MCF 10A (cell line): ENCODE results near the gene C1QTNF12. TPM values are rescaled to one million over a fixed set of nuclear protein-coding genes. Genes with fewer than 3 reads are reported as not detected.
A peak's percentile ranks its signal among the peaks of the same experiment; 100 is the strongest.

Experiments used
- BruUV-seq: library from RNA; stranded (reverse); fragments of 400-500 nt; replicated peaks from 2 replicates; lab custom pipeline; 2021; lab: Mats Ljungman, UMichigan
- CTCF ChIA-PET: fragments of 300-600 bp; sonication (Branson Sonifier 250); formaldehyde crosslinking; extraction: SDS; loops from one replicate; lab custom pipeline; 2021; ENCODE audit warnings: antibody characterized with exemption, inconsistent platforms; lab: Yijun Ruan, JAX
- POLR2A ChIA-PET: fragments of 300-600, 350-650 bp; sonication (Branson Sonifier 250); formaldehyde crosslinking; extraction: SDS; loops from one replicate; lab custom pipeline; 2020; ENCODE audit warnings: antibody characterized with exemption, inconsistent platforms; lab: Yijun Ruan, JAX
- DNase-seq: peaks from one replicate; pipeline ENCODE4 v3.0.0-alpha.2; 2018; ENCODE audit not compliant: unreplicated experiment
- H3K27ac Mint-ChIP-seq: one replicate; pipeline ENCODE4 v1.8.0; 2022; ENCODE audit warnings: mild to moderate bottlenecking, low read depth, mixed read lengths; ENCODE audit not compliant: unreplicated experiment
- H3K27me3 Mint-ChIP-seq: one replicate; pipeline ENCODE4 v1.8.0; 2022; ENCODE audit warnings: mixed read lengths; ENCODE audit not compliant: insufficient read depth, unreplicated experiment
- H3K36me3 Mint-ChIP-seq: one replicate; pipeline ENCODE4 v1.8.0; 2022; ENCODE audit warnings: mild to moderate bottlenecking, moderate library complexity, mixed read lengths; ENCODE audit not compliant: insufficient read depth, unreplicated experiment
- H3K4me1 Mint-ChIP-seq: one replicate; pipeline ENCODE4 v1.8.0; 2022; ENCODE audit warnings: mixed read lengths; ENCODE audit not compliant: insufficient read depth, unreplicated experiment
- H3K4me3 Mint-ChIP-seq: one replicate; pipeline ENCODE4 v1.8.0; 2022; ENCODE audit warnings: mild to moderate bottlenecking, moderate library complexity, mixed read lengths; ENCODE audit not compliant: unreplicated experiment
- H3K9me3 Mint-ChIP-seq: one replicate; pipeline ENCODE4 v1.8.0; 2022; ENCODE audit warnings: mixed read lengths; ENCODE audit not compliant: unreplicated experiment
- CTCF ChIP-seq: fragments of 200-600 bp; IDR thresholded peaks from one replicate; pipeline ENCODE4 v1.8.0; 2022; ENCODE audit warnings: antibody characterized with exemption, mild to moderate bottlenecking; ENCODE audit not compliant: unreplicated experiment
- intact Hi-C: fragments of 100-400 bp; cut with micrococcal nuclease; formaldehyde crosslinking; loops from 2 replicates; pipeline ENCODE4 v1.14.1; 2022
- total RNA-seq: library from RNA; stranded (reverse); gene quantifications from 2 replicates; pipeline ENCODE4 v1.2.3, GENCODE V29; 2022

Gene C1QTNF12
- total RNA-seq, 1 experiment from 2014 or later: 1.5 TPM

- peaks cover 8% of the 10 kb centered on the region for H3K4me1 Mint-ChIP-seq
- H3K27me3 Mint-ChIP-seq: no peaks in the 10 kb centered on the region
- H3K27ac Mint-ChIP-seq: peak within 1 kb of the TSS; percentile 85
- BruUV-seq: no TSS peak
- H3K36me3 Mint-ChIP-seq: peaks cover 10% of the 10 kb centered on the region
- peak within 1 kb of the TSS; percentile 88 for H3K4me3 Mint-ChIP-seq
- CTCF ChIA-PET: interaction anchor here (0.6 to 1.5 kb wide), 8 partner anchors 19 to 215 kb away, joined by 3 to 8 read pairs (median 3); no protein-coding TSS in a partner anchor
- no peak for TF ChIP-seq CTCF
- peak; percentile 95 for DNase-seq
- intact Hi-C loops: loop anchor here (2.0 to 5.0 kb wide), 2 partner anchors 61 to 109 kb away; no protein-coding TSS in a partner anchor
- no peaks in the 10 kb centered on the region for H3K9me3 Mint-ChIP-seq
- POLR2A ChIA-PET: interaction anchor here (0.6 to 2.0 kb wide), 23 partner anchors 8 to 231 kb away, joined by 3 to 9 read pairs (median 4); partner anchors contain the start of genes C1orf159, CCNL2 and ISG15
Observed at GRCh38 chr1:1231400-1232207, 14.9 kb downstream of the C1QTNF12 start, which contains the start of gene SDF4. Gene SDF4 (minus strand): TSS chr1:1232001. CDS start chr1:1228772, 3,229 bp downstream.

- H3K27me3 Mint-ChIP-seq: no peaks in the 10 kb centered on the region
- peaks cover 8% of the 10 kb centered on the region for H3K4me1 Mint-ChIP-seq
- intact Hi-C loops: loop anchor here (2.0 to 5.0 kb wide), 2 partner anchors 61 to 108 kb away; no protein-coding TSS in a partner anchor
- POLR2A ChIA-PET: interaction anchor here (0.6 to 2.0 kb wide), 20 partner anchors 9 to 230 kb away, joined by 3 to 9 read pairs (median 4); partner anchors contain the start of genes C1orf159, CCNL2 and ISG15
- peak; percentile 30 for TF ChIP-seq CTCF
- CTCF ChIA-PET: interaction anchor here (0.6 to 1.5 kb wide), 9 partner anchors 11 to 457 kb away, joined by 3 to 8 read pairs (median 3); no protein-coding TSS in a partner anchor
- H3K27ac Mint-ChIP-seq: peak overlapping the region; percentile 85
- BruUV-seq: TSS peak; percentile 76
- H3K4me3 Mint-ChIP-seq: peak overlapping the region; percentile 88
- peaks cover 14% of the 10 kb centered on the region for H3K36me3 Mint-ChIP-seq
- no peaks in the 10 kb centered on the region for H3K9me3 Mint-ChIP-seq
- DNase-seq: peak; percentile 64
Observed at GRCh38 chr1:1230656-1231399, 15.7 kb downstream of the C1QTNF12 start.

GRCh38 chr1:1229770-1230169 is 16.8 kb downstream of the C1QTNF12 start:
- Mint-ChIP-seq H3K4me1 (peaks cover 8% of the 10 kb centered on the region), H3K4me3 (peak overlapping the region; percentile 49), H3K27me3 (no peaks in the 10 kb centered on the region), H3K36me3 (peaks cover 25% of the 10 kb centered on the region), H3K27ac (peak overlapping the region; percentile 85), H3K9me3 (no peaks in the 10 kb centered on the region)
- ChIA-PET CTCF (interaction anchor here (0.8 to 1.0 kb wide), 3 partner anchors 10 to 107 kb away, joined by 3 to 4 read pairs (median 3); no protein-coding TSS in a partner anchor), POLR2A (interaction anchor here (0.7 kb wide), 1 partner anchor 170 kb away, joined by 4 read pairs; the partner anchor contains the start of gene CCNL2)
- no peak for DNase-seq
- intact Hi-C loops: loop anchor here (2.0 to 5.0 kb wide), 2 partner anchors 63 to 107 kb away; no protein-coding TSS in a partner anchor
- TF ChIP-seq CTCF: no peak
- BruUV-seq: no TSS peak
